B cell (primary cell): ENCODE measurements around the gene NCOA4. TPM values are rescaled to one million over a fixed set of nuclear protein-coding genes. Genes with fewer than 3 reads are reported as not detected.

Experiments used
- ATAC-seq: fragments of 200-7000 bp; cut with Tn5 transposase; one replicate; pipeline ENCODE4 v1.10.0; 2021; ENCODE audit warnings: low read depth, mild to moderate bottlenecking, moderate number of reproducible peaks, moderate library complexity
- CTCF ChIA-PET: fragments of 350-600 bp; sonication (Branson Sonifier 250); formaldehyde crosslinking; loops from one replicate; lab custom pipeline; 2021; ENCODE audit warnings: antibody characterized with exemption, inconsistent platforms; lab: Charles Lee
- POLR2A ChIA-PET: fragments of 350-600 bp; sonication (Branson Sonifier 250); formaldehyde crosslinking; loops from one replicate; lab custom pipeline; 2021; ENCODE audit warnings: antibody characterized with exemption; lab: Charles Lee
- DNase-seq: peaks from one replicate; pipeline ENCODE4 v3.0.0; 2013
- H2AFZ ChIP-seq: 2 replicates; pipeline ENCODE4 v1.6.1; 2012; ENCODE audit warnings: mild to moderate bottlenecking, low read depth, low read length; ENCODE audit not compliant: insufficient read depth, poor library complexity, severe bottlenecking
- H3K27ac ChIP-seq, 2 donors: 1 replicate in 1 of 2; 2 replicates in 1 of 2; pipeline ENCODE4 v1.5.1; 2012 to 2013; ENCODE audit warnings: low read length in 2 of 2, mild to moderate bottlenecking in 2 of 2, moderate library complexity in 1 of 2
- H3K27me3 ChIP-seq, 4 experiments: fragments of 200-600 bp in 1 of 4; sonication (generic) in 1 of 4; replicated peaks in 1 of 4; 1 replicate in 2 of 4; 2 replicates in 2 of 4; pipeline versions ENCODE4 v1.6.1 to v1.7.0; 2013 to 2016; ENCODE audit warnings: low read length in 3 of 4, mild to moderate bottlenecking in 2 of 4, mixed read lengths in 1 of 4, moderate library complexity in 1 of 4; ENCODE audit not compliant: insufficient read depth in 4 of 4, control insufficient read depth in 3 of 4; ENCODE audit errors: control extremely low read depth in 1 of 4
- H3K36me3 ChIP-seq, 2 experiments: replicated peaks in 1 of 2; 1 replicate in 1 of 2; 2 replicates in 1 of 2; pipeline versions ENCODE4 v1.6.1 to v1.7.1; 2013; ENCODE audit warnings: low read length in 1 of 2; ENCODE audit not compliant: insufficient read depth in 2 of 2, control insufficient read depth in 1 of 2; ENCODE audit errors: control extremely low read depth in 1 of 2, extremely low read depth in 1 of 2
- H3K4me1 ChIP-seq, 2 donors: fragments of 200-600 bp in 1 of 2; sonication (generic) in 1 of 2; 1 replicate in 1 of 2; 2 replicates in 1 of 2; pipeline versions ENCODE4 v1.5.1 to v1.6.1; 2013 to 2017; ENCODE audit warnings: low read length in 2 of 2; ENCODE audit not compliant: control insufficient read depth in 2 of 2, insufficient read depth in 2 of 2
- H3K4me2 ChIP-seq: replicated peaks from 2 replicates; pipeline ENCODE3; 2012; ENCODE audit warnings: mild to moderate bottlenecking, low read depth, low read length; ENCODE audit not compliant: poor library complexity, severe bottlenecking
- H3K4me3 ChIP-seq, 5 experiments: fragments of 200-600 bp in 1 of 5; sonication (generic) in 1 of 5; 1 replicate in 3 of 5; 2 replicates in 2 of 5; pipeline versions ENCODE4 v1.5.1 to v1.7.0; 2011 to 2016; ENCODE audit warnings: low read length in 4 of 5, mild to moderate bottlenecking in 4 of 5, low read depth in 2 of 5, control low read depth in 1 of 5, moderate library complexity in 1 of 5; ENCODE audit not compliant: insufficient read depth in 1 of 5; ENCODE audit errors: control extremely low read depth in 1 of 5, extremely low read depth in 1 of 5
- H3K79me2 ChIP-seq: fragments of 200-600 bp; sonication (generic); one replicate; pipeline ENCODE4 v1.6.0; 2016; ENCODE audit warnings: low read length; ENCODE audit not compliant: control insufficient read depth, insufficient read depth
- H3K9ac ChIP-seq: fragments of 200-600 bp; sonication (generic); 2 replicates; pipeline ENCODE4 v1.6.1; 2017; ENCODE audit warnings: mild to moderate bottlenecking, low read length, moderate library complexity
- H3K9me3 ChIP-seq, 3 donors: one replicate each; pipeline versions ENCODE4 v1.6.1 to v1.7.1; 2013; ENCODE audit warnings: low read length in 2 of 3; ENCODE audit not compliant: control insufficient read depth in 2 of 3, insufficient read depth in 1 of 3; ENCODE audit errors: control extremely low read depth in 1 of 3
- H4K20me1 ChIP-seq: 2 replicates; pipeline ENCODE4 v1.6.0; 2012; ENCODE audit warnings: mild to moderate bottlenecking, low read length; ENCODE audit not compliant: insufficient read depth, control insufficient read depth, poor library complexity, severe bottlenecking
- H3K27ac Mint-ChIP-seq: one replicate; pipeline ENCODE4 v1.8.0; 2021; ENCODE audit warnings: mixed read lengths
- H3K27me3 Mint-ChIP-seq: one replicate; pipeline ENCODE4 v1.8.0; 2021; ENCODE audit warnings: mixed read lengths
- H3K4me1 Mint-ChIP-seq: one replicate; pipeline ENCODE4 v1.8.0; 2021; ENCODE audit warnings: mixed read lengths
- H3K4me3 Mint-ChIP-seq: one replicate; pipeline ENCODE4 v1.8.0; 2021; ENCODE audit warnings: mixed read lengths
- H3K9me3 Mint-ChIP-seq: one replicate; pipeline ENCODE4 v1.8.0; 2022; ENCODE audit warnings: mixed read lengths; ENCODE audit not compliant: insufficient read depth
- EZH2 ChIP-seq: IDR thresholded peaks from 2 replicates; pipeline ENCODE4 v1.6.1; 2012; ENCODE audit warnings: borderline replicate concordance, low read depth, mild to moderate bottlenecking, moderate library complexity, low read length; ENCODE audit not compliant: insufficient read depth, poor library complexity, severe bottlenecking
- WGBS: methylation state at CpG from one replicate; pipeline ENCODE4 v1.1.5; 2013; ENCODE audit warnings: missing lambda C conversion rate; ENCODE audit not compliant: insufficient coverage; 5-methylcytosine and 5-hydroxymethylcytosine counted together
- intact Hi-C: fragments of 100-400 bp; cut with micrococcal nuclease; formaldehyde crosslinking; loops from one replicate; pipeline ENCODE4 v1.10.0; 2022
- polyA plus RNA-seq: library from polyadenylated mRNA; depleted of rRNA; stranded (reverse); fragments of >200 nt; gene quantifications from 2 replicates; pipeline ENCODE4 v1.2.3, GENCODE V29; 2012
- total RNA-seq, 2 donors: library from RNA; stranded (reverse); fragments of 120-200 nt in 1 of 2; gene quantifications; 1 replicate in 1 of 2; 2 replicates in 1 of 2; pipeline versions ENCODE4 v1.2.3 to v1.2.4, GENCODE V29; 2013 to 2022
- TF ChIP-seq, protein P1 (sequence below): fragments of 200-600 bp; IDR thresholded peaks from one replicate; pipeline ENCODE4 v1.8.0; 2022; ENCODE audit warnings: antibody characterized with exemption, mild to moderate bottlenecking

The NCOA4 gene
- total and polyA plus RNA-seq, 2 donors (not counting 1 experiment from before 2014, with no cell fraction given) = 27.1 to 69.7 TPM

DNA sequence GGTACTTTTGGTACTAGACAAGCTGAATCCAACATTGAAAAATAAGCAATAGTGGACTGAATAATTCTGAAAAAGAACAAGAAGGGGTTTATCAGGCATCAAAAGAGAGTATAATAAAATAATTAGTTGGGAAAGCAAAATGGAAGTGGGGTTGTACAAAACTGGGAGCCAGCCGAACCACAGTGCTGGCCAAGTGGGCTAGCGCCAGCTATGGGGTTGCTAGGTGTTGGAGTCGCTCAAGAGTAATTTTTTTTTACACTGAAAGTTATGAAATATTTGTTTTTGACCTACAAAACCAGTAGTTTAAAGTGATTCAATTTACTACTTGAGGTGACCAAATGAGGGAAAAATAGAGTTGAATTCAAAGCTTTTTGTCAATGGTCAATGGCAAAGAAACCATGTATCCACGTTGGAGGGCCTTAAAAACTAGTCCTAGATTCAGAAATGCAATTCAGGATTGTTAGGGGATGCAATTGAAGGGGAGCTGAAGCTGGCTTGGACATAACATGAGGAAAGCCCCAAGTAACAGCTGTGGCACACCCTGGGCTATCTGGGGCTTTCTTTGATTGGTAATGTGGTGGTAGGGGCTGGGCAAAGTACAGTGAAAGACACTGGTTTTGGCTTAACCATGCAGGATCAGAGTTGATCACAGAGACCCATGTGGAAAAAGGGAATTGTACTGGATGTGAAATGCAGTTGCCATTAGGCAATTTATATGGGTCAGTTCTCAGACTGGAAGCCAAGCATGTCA is 43.9 kb upstream of the NCOA4 start:
- intact Hi-C loops = no loop called here
- Histone ChIP-seq H4K20me1 (no peaks in the 10 kb centered on the region), H3K9me3 (peaks cover 0 to 4% (median 0%) of the 10 kb centered on the region in 3 donors), H3K4me2 (no peak overlapping the region), H3K4me3 (no peak overlapping the region), H2AFZ (no peak overlapping the region), H3K4me1 (peaks cover 0 to 4% of the 10 kb centered on the region in 2 donors), H3K36me3 (no peaks in the 10 kb centered on the region), H3K27me3 (no peaks in the 10 kb centered on the region), H3K9ac (no peak overlapping the region), H3K27ac (no peak overlapping the region), H3K79me2 (no peaks in the 10 kb centered on the region)
- no peak for TF ChIP-seq EZH2
- TF ChIP-seq, protein P1, sequence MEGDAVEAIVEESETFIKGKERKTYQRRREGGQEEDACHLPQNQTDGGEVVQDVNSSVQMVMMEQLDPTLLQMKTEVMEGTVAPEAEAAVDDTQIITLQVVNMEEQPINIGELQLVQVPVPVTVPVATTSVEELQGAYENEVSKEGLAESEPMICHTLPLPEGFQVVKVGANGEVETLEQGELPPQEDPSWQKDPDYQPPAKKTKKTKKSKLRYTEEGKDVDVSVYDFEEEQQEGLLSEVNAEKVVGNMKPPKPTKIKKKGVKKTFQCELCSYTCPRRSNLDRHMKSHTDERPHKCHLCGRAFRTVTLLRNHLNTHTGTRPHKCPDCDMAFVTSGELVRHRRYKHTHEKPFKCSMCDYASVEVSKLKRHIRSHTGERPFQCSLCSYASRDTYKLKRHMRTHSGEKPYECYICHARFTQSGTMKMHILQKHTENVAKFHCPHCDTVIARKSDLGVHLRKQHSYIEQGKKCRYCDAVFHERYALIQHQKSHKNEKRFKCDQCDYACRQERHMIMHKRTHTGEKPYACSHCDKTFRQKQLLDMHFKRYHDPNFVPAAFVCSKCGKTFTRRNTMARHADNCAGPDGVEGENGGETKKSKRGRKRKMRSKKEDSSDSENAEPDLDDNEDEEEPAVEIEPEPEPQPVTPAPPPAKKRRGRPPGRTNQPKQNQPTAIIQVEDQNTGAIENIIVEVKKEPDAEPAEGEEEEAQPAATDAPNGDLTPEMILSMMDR = no peak
- WGBS = 52% methylated on average over 2 of the region's 4 CpGs
- H3K4me1 Mint-ChIP-seq = peaks cover 14% of the 10 kb centered on the region
- no peaks in the 10 kb centered on the region for H3K27me3 Mint-ChIP-seq
- no peak overlapping the region for H3K27ac Mint-ChIP-seq
- CTCF ChIA-PET = no interaction called here
- H3K9me3 Mint-ChIP-seq = no peaks in the 10 kb centered on the region
- ATAC-seq (no peak), DNase-seq (no peak)
- H3K4me3 Mint-ChIP-seq = no peak overlapping the region
- POLR2A ChIA-PET = no interaction called here

- no peak for ATAC-seq
- H3K27me3 Mint-ChIP-seq = no peaks in the 10 kb centered on the region
- no peak overlapping the region for H3K9ac ChIP-seq
- POLR2A ChIA-PET = no interaction called here
- no peaks in the 10 kb centered on the region for H3K27me3 ChIP-seq
- peaks cover 0 to 4% (median 0%) of the 10 kb centered on the region in 3 donors for H3K9me3 ChIP-seq
- H3K36me3 ChIP-seq = no peaks in the 10 kb centered on the region
- H2AFZ ChIP-seq = no peak overlapping the region
- no peak overlapping the region for H3K4me3 ChIP-seq
- CTCF ChIA-PET = no interaction called here
- no peak overlapping the region for H3K27ac Mint-ChIP-seq
- H3K4me1 Mint-ChIP-seq = peaks cover 11% of the 10 kb centered on the region
- H3K4me2 ChIP-seq = no peak overlapping the region
- intact Hi-C loops = no loop called here
- H3K4me3 Mint-ChIP-seq = no peak overlapping the region
- no peaks in the 10 kb centered on the region for H3K9me3 Mint-ChIP-seq
- H4K20me1 ChIP-seq = no peaks in the 10 kb centered on the region
- WGBS = no CpG with 5 or more reads among the region's 1 CpG
- no peak for DNase-seq
- no peak overlapping the region for H3K27ac ChIP-seq
- H3K4me1 ChIP-seq = peaks cover 0 to 4% of the 10 kb centered on the region in 2 donors
- no peaks in the 10 kb centered on the region for H3K79me2 ChIP-seq
- TF ChIP-seq, protein P1 = no peak
- TF ChIP-seq EZH2 = no peak
Observed at GRCh38 chr10:46073564-46073963, 43.1 kb upstream of the NCOA4 start.
